GM23338 (cell line): ENCODE results near the gene RER1. TPM values are rescaled to one million over a fixed set of nuclear protein-coding genes. Genes with fewer than 3 reads are reported as not detected.

Experiments used
- ATAC-seq: fragments of 200-7000 bp; cut with Tn5 transposase; 3 replicates; pipeline ENCODE4 v1.9.1; 2020
- DNase-seq: peaks from one replicate; pipeline ENCODE4 v3.0.0-alpha.2; 2015; ENCODE audit warnings: low spot score
- H2AFZ ChIP-seq: fragments of 200-600 bp; sonication (generic); 2 replicates; pipeline ENCODE4 v1.8.0; 2016; ENCODE audit warnings: antibody characterized with exemption, mild to moderate bottlenecking, moderate library complexity
- H3F3A ChIP-seq: fragments of 200-600 bp; sonication (generic); replicated peaks from 2 replicates; pipeline ENCODE4 v1.8.0; 2017; ENCODE audit warnings: antibody characterized with exemption, mixed run types, low read depth
- H3K27ac ChIP-seq: fragments of 200-600 bp; sonication (generic); 2 replicates; pipeline ENCODE4 v1.6.1; 2016; ENCODE audit warnings: low read depth
- H3K27me3 ChIP-seq: fragments of 200-600 bp; sonication (generic); 2 replicates; pipeline ENCODE4 v1.8.0; 2016; ENCODE audit warnings: mild to moderate bottlenecking, mixed run types, moderate library complexity; ENCODE audit not compliant: insufficient read depth
- H3K36me3 ChIP-seq: fragments of 200-600 bp; sonication (generic); 2 replicates; pipeline ENCODE4 v1.8.0; 2016; ENCODE audit warnings: mild to moderate bottlenecking; ENCODE audit not compliant: insufficient read depth
- H3K4me1 ChIP-seq: fragments of 200-600 bp; sonication (generic); 2 replicates; pipeline ENCODE4 v1.8.0; 2016; ENCODE audit warnings: mild to moderate bottlenecking, moderate library complexity; ENCODE audit not compliant: insufficient read depth
- H3K4me2 ChIP-seq: fragments of 200-600 bp; sonication (generic); 2 replicates; pipeline ENCODE4 v1.7.1; 2017; ENCODE audit warnings: mixed run types
- H3K4me3 ChIP-seq: fragments of 200-600 bp; sonication (generic); 2 replicates; pipeline ENCODE4 v1.6.1; 2016; ENCODE audit warnings: mixed run types
- H3K79me2 ChIP-seq: fragments of 200-600 bp; sonication (generic); replicated peaks from 2 replicates; pipeline ENCODE4 v1.8.0; 2017; ENCODE audit warnings: mild to moderate bottlenecking; ENCODE audit not compliant: insufficient read depth
- H3K9me2 ChIP-seq: fragments of 200-600 bp; sonication (generic); 2 replicates; pipeline ENCODE4 v1.8.0; 2017; ENCODE audit not compliant: insufficient read depth
- H4K20me1 ChIP-seq: fragments of 200-600 bp; sonication (generic); replicated peaks from 2 replicates; pipeline ENCODE4 v1.8.0; 2017; ENCODE audit warnings: mild to moderate bottlenecking; ENCODE audit not compliant: insufficient read depth
- H3K27ac Mint-ChIP-seq: 2 replicates; pipeline ENCODE4 v1.8.0; 2020; ENCODE audit warnings: inconsistent platforms, mild to moderate bottlenecking, moderate library complexity, mixed read lengths
- H3K27me3 Mint-ChIP-seq: 3 replicates; pipeline ENCODE4 v1.8.0; 2022; ENCODE audit warnings: low read depth, mild to moderate bottlenecking, moderate library complexity, mixed read lengths, inconsistent platforms; ENCODE audit not compliant: insufficient read depth, poor library complexity
- H3K36me3 Mint-ChIP-seq: 3 replicates; pipeline ENCODE4 v1.8.0; 2021; ENCODE audit warnings: low read depth, mild to moderate bottlenecking, inconsistent platforms, moderate library complexity, mixed read lengths
- H3K4me1 Mint-ChIP-seq: 3 replicates; pipeline ENCODE4 v1.8.0; 2020; ENCODE audit warnings: mild to moderate bottlenecking, inconsistent platforms, mixed read lengths
- H3K4me3 Mint-ChIP-seq: 3 replicates; pipeline ENCODE4 v1.8.0; 2021; ENCODE audit warnings: moderate library complexity, mild to moderate bottlenecking, inconsistent platforms, mixed read lengths
- H3K9me3 Mint-ChIP-seq: 3 replicates; pipeline ENCODE4 v1.8.0; 2020; ENCODE audit warnings: moderate library complexity, mild to moderate bottlenecking, inconsistent platforms, mixed read lengths
- CREB1 ChIP-seq: fragments of 250-450 bp; sonication (Bioruptor Pico); IDR thresholded peaks from 2 replicates; pipeline ENCODE4 v1.5.0; 2020; ENCODE audit warnings: low read depth, mild to moderate bottlenecking, moderate library complexity
- EZH2 ChIP-seq: fragments of 200-600 bp; sonication (generic); IDR thresholded peaks from one replicate; pipeline ENCODE4 v1.8.0; 2017; ENCODE audit warnings: antibody characterized with exemption, mild to moderate bottlenecking, low read depth; ENCODE audit not compliant: unreplicated experiment
- EZH2phosphoT487 ChIP-seq: fragments of 200-600 bp; sonication (generic); IDR thresholded peaks from one replicate; pipeline ENCODE4 v1.8.1; 2018; ENCODE audit warnings: antibody characterized with exemption; ENCODE audit not compliant: unreplicated experiment
- JUNB ChIP-seq: IDR thresholded peaks from one replicate; pipeline ENCODE4 v1.6.1; 2016; ENCODE audit warnings: antibody characterized with exemption; ENCODE audit not compliant: unreplicated experiment
- NANOG ChIP-seq: IDR thresholded peaks from 2 replicates; pipeline ENCODE4 v1.6.1; 2016; ENCODE audit warnings: antibody characterized with exemption, borderline replicate concordance
- POLR2AphosphoS5 ChIP-seq: IDR thresholded peaks from 2 replicates; pipeline ENCODE4 v1.6.1; 2016; ENCODE audit warnings: antibody characterized with exemption, low read depth
- STAT1 ChIP-seq: IDR thresholded peaks from one replicate; pipeline ENCODE4 v1.6.1; 2016; ENCODE audit warnings: antibody characterized with exemption; ENCODE audit not compliant: unreplicated experiment
- ZNF114 ChIP-seq: fragments of 250-450 bp; sonication (Bioruptor Pico); IDR thresholded peaks from 2 replicates; pipeline ENCODE4 v1.5.0; 2020; ENCODE audit warnings: mild to moderate bottlenecking, moderate library complexity
- polyA plus RNA-seq: library from polyadenylated mRNA; unstranded; fragments of >200 nt; fragmentation: Nextera tagmentation; extraction: Ambion mirVana; gene quantifications from 2 replicates; pipeline ENCODE4 v1.2.1, GENCODE V29; 2016
- total RNA-seq: library from RNA; depleted of rRNA; stranded (reverse); fragments of >200 nt; shearing (Covaris generic); gene quantifications from 2 replicates; pipeline ENCODE4 v1.2.3, GENCODE V29; 2014
- TF ChIP-seq, protein P1 (sequence below), 2 experiments: fragments of 200-600 bp in 1 of 2; sonication (generic) in 1 of 2; conservative IDR thresholded peaks; 2 replicates each; pipeline versions ENCODE4 v1.5.1 to v1.6.1; 2016 to 2017; ENCODE audit warnings: antibody characterized with exemption in 2 of 2, low read depth in 2 of 2, mild to moderate bottlenecking in 2 of 2, moderate library complexity in 1 of 2
- TF ChIP-seq, protein P2 (sequence below): IDR thresholded peaks from one replicate; pipeline ENCODE4 v1.6.1; 2018; ENCODE audit warnings: antibody characterized with exemption; ENCODE audit not compliant: unreplicated experiment
- TF ChIP-seq, protein P3 (sequence below): IDR thresholded peaks from 2 replicates; pipeline ENCODE4 v1.6.1; 2016; ENCODE audit warnings: antibody characterized with exemption

Gene RER1
- total and polyA plus RNA-seq, 2 experiments from 2014 or later: 58.4 to 99.5 TPM

DNA sequence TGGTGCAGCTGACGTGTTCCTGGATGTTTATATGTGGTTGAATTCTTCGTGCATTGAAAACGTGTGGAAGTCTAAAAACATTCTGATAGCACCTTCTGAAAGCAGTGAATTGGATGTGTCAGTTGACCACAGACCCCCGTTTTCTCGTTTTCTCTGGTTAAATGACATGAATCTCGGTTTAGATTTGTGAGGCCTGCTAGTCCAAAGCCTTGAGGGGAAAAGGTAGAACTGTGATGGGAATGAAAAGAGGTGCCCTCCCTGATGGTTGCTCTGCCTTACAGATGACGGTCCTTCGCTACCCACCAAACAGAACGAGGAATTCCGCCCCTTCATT lies 8.9 kb downstream of the RER1 start:
- Mint-ChIP-seq H3K36me3 (peaks cover 73% of the 10 kb centered on the region), H3K9me3 (no peaks in the 10 kb centered on the region; the same call in 2 of the 3 replicates), H3K27me3 (peaks cover 6% of the 10 kb centered on the region), H3K4me3 (no peak overlapping the region), H3K4me1 (no peaks in the 10 kb centered on the region; the same call in 2 of the 3 replicates), H3K27ac (no peak overlapping the region)
- Histone ChIP-seq H3K27me3 (no peaks in the 10 kb centered on the region), H3F3A (peaks cover 14% of the 10 kb centered on the region; the same call in 1 of the 2 replicates), H3K4me1 (no peaks in the 10 kb centered on the region), H3K27ac (no peak overlapping the region), H3K4me2 (no peak overlapping the region), H3K36me3 (peaks cover 4% of the 10 kb centered on the region), H3K79me2 (peaks cover 4% of the 10 kb centered on the region), H2AFZ (no peak overlapping the region), H3K9me2 (no peaks in the 10 kb centered on the region), H3K4me3 (no peak overlapping the region), H4K20me1 (no peaks in the 10 kb centered on the region; the same call in 1 of the 2 replicates)
- DNase-seq: no peak
- no peak for ATAC-seq
- TF ChIP-seq ZNF114 (CRISPR knock-in tag): no peak
- TF ChIP-seq, protein P1, sequence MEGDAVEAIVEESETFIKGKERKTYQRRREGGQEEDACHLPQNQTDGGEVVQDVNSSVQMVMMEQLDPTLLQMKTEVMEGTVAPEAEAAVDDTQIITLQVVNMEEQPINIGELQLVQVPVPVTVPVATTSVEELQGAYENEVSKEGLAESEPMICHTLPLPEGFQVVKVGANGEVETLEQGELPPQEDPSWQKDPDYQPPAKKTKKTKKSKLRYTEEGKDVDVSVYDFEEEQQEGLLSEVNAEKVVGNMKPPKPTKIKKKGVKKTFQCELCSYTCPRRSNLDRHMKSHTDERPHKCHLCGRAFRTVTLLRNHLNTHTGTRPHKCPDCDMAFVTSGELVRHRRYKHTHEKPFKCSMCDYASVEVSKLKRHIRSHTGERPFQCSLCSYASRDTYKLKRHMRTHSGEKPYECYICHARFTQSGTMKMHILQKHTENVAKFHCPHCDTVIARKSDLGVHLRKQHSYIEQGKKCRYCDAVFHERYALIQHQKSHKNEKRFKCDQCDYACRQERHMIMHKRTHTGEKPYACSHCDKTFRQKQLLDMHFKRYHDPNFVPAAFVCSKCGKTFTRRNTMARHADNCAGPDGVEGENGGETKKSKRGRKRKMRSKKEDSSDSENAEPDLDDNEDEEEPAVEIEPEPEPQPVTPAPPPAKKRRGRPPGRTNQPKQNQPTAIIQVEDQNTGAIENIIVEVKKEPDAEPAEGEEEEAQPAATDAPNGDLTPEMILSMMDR (conservative IDR thresholded peaks at IDR 0.05; ENCODE audit: low read depth in 2 of 2): no peak
- no peak for TF ChIP-seq EZH2phosphoT487
- no peak for TF ChIP-seq NANOG
- TF ChIP-seq CREB1 (CRISPR knock-in tag): no peak
- no peak for TF ChIP-seq JUNB
- TF ChIP-seq, protein P2, sequence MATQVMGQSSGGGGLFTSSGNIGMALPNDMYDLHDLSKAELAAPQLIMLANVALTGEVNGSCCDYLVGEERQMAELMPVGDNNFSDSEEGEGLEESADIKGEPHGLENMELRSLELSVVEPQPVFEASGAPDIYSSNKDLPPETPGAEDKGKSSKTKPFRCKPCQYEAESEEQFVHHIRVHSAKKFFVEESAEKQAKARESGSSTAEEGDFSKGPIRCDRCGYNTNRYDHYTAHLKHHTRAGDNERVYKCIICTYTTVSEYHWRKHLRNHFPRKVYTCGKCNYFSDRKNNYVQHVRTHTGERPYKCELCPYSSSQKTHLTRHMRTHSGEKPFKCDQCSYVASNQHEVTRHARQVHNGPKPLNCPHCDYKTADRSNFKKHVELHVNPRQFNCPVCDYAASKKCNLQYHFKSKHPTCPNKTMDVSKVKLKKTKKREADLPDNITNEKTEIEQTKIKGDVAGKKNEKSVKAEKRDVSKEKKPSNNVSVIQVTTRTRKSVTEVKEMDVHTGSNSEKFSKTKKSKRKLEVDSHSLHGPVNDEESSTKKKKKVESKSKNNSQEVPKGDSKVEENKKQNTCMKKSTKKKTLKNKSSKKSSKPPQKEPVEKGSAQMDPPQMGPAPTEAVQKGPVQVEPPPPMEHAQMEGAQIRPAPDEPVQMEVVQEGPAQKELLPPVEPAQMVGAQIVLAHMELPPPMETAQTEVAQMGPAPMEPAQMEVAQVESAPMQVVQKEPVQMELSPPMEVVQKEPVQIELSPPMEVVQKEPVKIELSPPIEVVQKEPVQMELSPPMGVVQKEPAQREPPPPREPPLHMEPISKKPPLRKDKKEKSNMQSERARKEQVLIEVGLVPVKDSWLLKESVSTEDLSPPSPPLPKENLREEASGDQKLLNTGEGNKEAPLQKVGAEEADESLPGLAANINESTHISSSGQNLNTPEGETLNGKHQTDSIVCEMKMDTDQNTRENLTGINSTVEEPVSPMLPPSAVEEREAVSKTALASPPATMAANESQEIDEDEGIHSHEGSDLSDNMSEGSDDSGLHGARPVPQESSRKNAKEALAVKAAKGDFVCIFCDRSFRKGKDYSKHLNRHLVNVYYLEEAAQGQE: no peak
- TF ChIP-seq, protein P3, sequence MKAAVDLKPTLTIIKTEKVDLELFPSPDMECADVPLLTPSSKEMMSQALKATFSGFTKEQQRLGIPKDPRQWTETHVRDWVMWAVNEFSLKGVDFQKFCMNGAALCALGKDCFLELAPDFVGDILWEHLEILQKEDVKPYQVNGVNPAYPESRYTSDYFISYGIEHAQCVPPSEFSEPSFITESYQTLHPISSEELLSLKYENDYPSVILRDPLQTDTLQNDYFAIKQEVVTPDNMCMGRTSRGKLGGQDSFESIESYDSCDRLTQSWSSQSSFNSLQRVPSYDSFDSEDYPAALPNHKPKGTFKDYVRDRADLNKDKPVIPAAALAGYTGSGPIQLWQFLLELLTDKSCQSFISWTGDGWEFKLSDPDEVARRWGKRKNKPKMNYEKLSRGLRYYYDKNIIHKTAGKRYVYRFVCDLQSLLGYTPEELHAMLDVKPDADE: no peak
- TF ChIP-seq POLR2AphosphoS5: no peak
- no peak for TF ChIP-seq STAT1
- no peak for TF ChIP-seq EZH2
